AG04449 (cell line): ENCODE data around the gene SLIT3.
A peak's percentile ranks its signal among the peaks of the same experiment; 100 is the strongest.

Experiments used
- CTCF ChIA-PET: fragments of 350-600 bp; formaldehyde crosslinking; extraction: SDS; loops from one replicate; lab custom pipeline; 2021; ENCODE audit warnings: antibody characterized with exemption; lab: Yijun Ruan, JAX
- POLR2A ChIA-PET: fragments of 400-600, 350-600 bp; formaldehyde crosslinking; extraction: SDS; loops from one replicate; lab custom pipeline; 2020; ENCODE audit warnings: antibody characterized with exemption, inconsistent platforms; lab: Yijun Ruan, JAX
- DNase-seq: peaks from one replicate; pipeline ENCODE4 v3.0.0-alpha.2; 2010; ENCODE audit warnings: low read depth, low spot score
- H3K4me3 ChIP-seq: 2 replicates; pipeline ENCODE4 v1.5.1; 2011; ENCODE audit warnings: low read depth, mild to moderate bottlenecking, control low read depth, low read length
- TF ChIP-seq, protein P1 (sequence below): IDR thresholded peaks from one replicate; pipeline ENCODE4 v1.5.1; 2011; ENCODE audit warnings: mild to moderate bottlenecking, moderate library complexity, low read length, control low read depth, inconsistent platforms; ENCODE audit not compliant: insufficient read depth; ENCODE audit errors: missing control alignments

Gene SLIT3

DNA sequence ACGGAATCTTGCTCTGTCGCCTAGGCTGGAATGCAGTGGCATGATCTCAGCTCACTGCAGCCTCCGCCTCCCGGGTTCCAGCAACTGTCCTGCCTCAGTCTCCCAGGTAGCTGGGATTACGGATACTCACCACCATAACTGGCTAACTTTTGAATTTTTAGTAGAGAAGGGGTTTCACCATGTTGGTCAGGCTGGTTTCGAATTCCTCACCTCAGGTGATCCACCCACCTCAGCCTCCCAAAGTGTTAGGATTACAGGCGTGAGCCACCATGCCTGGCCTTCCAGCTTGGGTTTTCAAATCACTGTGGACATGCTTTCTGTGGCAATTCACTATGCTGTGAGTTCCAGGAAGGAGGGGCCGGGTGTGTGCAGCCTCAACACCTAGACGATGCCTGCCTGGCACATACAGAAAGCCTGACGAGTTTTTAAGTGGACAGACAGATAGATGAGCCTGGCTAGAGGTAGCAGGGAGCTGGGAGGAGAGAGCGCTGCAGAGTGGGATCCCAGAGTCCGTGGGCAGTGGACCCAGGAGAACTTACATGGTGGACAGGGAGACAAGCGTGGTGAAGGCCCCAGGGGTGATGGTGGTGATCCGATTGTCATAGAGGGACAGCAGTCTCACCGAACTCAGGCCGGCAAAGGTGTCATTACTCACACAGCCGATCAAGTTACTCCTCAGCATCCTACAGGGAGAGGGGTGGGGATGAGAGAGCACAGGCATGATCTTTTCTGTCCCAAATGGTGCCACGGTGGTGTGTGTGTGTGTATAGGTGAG is 548.3 kb downstream of the SLIT3 start:
- ChIA-PET POLR2A (no interaction called here), CTCF (no interaction called here)
- no peak for DNase-seq
- TF ChIP-seq, protein P1, sequence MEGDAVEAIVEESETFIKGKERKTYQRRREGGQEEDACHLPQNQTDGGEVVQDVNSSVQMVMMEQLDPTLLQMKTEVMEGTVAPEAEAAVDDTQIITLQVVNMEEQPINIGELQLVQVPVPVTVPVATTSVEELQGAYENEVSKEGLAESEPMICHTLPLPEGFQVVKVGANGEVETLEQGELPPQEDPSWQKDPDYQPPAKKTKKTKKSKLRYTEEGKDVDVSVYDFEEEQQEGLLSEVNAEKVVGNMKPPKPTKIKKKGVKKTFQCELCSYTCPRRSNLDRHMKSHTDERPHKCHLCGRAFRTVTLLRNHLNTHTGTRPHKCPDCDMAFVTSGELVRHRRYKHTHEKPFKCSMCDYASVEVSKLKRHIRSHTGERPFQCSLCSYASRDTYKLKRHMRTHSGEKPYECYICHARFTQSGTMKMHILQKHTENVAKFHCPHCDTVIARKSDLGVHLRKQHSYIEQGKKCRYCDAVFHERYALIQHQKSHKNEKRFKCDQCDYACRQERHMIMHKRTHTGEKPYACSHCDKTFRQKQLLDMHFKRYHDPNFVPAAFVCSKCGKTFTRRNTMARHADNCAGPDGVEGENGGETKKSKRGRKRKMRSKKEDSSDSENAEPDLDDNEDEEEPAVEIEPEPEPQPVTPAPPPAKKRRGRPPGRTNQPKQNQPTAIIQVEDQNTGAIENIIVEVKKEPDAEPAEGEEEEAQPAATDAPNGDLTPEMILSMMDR: no peak
- H3K4me3 ChIP-seq: no peak overlapping the region

DNA sequence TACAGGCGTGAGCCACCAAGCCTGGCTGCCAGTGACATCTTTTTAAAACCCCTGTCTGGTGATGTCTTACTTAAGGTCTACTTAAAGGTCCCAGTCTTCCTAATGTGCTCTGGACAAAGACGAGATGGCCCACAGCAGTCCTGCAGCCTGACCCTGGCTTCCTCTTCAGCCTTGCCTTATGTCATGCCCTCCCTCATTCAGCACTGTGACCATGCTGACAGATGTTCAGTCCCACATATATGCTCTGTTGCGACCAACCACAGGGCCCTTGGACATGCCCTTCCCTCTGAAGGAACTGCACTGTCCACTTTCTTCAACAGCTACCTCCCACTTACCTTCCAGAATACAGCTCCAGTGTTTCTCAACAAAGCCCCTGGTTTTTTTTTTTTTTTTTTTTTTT is 548.9 kb downstream of the SLIT3 start:
- CTCF ChIA-PET: interaction anchor here (1.0 kb wide), 1 partner anchor 11 kb away, joined by 3 read pairs; no protein-coding TSS in a partner anchor

DNA sequence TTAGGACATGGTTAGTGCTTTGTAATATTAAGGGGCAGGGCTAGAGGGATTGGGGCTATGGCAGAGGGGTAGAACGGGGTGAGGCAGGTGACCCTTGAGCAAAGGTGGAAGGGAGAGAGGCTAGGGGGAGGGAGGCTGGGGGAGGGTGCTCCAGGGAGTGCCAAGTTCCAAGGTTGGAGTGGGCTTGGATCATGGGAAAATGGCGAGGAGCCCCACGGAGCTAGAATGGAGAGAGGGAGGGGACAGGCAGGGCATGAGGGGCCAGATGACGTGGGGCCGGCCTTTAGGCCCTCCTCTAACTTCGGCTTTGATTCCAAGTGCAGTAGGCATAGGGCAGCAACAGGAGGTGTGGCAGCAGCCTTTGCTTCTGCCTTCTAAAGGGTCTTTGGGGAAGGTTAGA is 550.0 kb downstream of the SLIT3 start:
- POLR2A ChIA-PET: no interaction called here
- CTCF ChIA-PET: interaction anchor here (0.9 to 1.0 kb wide), 2 partner anchors 10 to 11 kb away, joined by 3 read pairs; no protein-coding TSS in a partner anchor
- H3K4me3 ChIP-seq: no peak overlapping the region
- TF ChIP-seq, protein P1: no peak
- no peak for DNase-seq

More for the DNA sequence above, 548.9 kb downstream of the SLIT3 start:
- no peak overlapping the region for H3K4me3 ChIP-seq
- TF ChIP-seq, protein P1: no peak
- POLR2A ChIA-PET: no interaction called here
- no peak for DNase-seq

DNA sequence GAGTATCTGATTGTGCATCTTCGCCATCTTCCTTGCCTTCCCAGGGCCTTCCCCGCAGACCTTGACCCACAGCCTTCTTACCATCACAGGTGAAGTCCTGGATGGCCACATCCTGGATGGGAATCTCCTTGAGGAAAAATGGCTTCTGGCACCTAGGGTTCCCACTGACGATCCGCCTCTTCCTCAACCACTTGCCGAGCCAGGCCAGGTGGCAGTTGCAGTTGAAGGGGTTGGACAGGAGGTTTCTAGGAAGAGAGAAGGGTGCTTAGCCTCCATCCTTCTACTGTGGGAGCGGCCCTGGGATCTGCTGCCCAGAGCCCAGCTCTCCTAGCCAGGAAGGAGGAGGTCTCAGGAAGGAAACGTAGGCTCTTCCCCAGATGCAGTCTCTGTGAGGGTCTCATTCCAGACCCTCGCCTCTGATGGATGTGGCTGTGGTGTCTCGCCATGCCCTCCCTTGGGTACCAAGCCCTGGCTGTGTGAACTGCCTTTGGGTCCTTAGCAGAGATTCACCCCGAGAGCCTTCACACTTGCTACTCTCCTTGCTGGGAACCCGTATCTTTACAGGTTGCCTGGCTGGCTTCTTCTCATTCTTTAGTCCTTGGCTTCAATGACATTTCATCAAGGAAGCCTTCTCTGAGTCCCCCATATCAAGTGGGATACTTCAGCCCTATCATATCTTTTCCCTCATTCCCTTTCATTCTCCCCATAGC is 551.4 kb downstream of the SLIT3 start:
- ChIA-PET CTCF (no interaction called here), POLR2A (no interaction called here)
- no peak for DNase-seq
- TF ChIP-seq, protein P1: no peak
- H3K4me3 ChIP-seq: no peak overlapping the region

DNA sequence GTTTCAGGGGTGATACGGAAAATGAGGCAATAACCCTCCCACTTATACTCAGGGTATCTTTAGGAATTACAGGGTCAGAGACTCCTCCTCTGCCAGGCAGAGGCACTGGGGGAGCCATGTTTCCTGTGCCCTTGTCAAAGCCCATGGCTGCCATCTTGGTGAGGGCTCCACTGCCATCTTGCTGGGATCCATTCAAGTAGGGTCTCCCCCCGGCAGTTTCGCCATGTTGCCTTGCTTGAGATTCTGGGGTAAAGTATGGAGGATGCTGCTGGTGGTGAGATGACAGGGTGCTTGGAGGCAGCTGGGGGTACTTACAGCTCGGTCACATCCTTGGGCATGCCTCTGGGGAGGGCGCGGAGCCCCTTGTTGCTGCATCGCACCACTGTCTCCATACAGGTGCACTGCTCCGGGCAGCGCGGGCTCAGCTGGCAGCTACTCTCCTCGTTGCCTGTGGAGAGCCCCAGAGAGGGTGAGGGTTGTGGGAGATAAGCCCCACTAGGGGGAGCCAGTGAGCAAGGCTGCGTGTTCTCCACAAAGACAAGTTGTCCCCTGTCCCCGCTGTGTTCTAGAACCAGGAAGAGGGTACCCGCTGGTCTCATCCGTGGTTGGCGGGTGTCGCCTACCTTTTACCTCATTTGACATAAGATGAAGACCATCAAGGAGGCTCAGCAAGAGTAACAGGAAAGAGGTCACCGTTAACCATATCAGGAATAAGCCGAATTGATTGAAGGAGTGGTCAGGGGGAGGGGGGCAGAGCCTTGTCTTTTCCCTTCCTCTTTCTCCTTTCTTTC is 552.8 kb downstream of the SLIT3 start:
- TF ChIP-seq, protein P1: peak; percentile 51
- CTCF ChIA-PET: interaction anchor here (0.9 to 1.7 kb wide), 6 partner anchors 11 to 53 kb away, joined by 3 to 7 read pairs (median 4); no protein-coding TSS in a partner anchor
- DNase-seq: no peak
- H3K4me3 ChIP-seq: no peak overlapping the region
- POLR2A ChIA-PET: no interaction called here
